Measurements from ENCODE around the gene COMMD7. TPM values are rescaled to one million over a fixed set of nuclear protein-coding genes. Genes with fewer than 3 reads are reported as not detected.

Gene COMMD7
- total and polyA plus RNA-seq, 2 of the 4 experiments (the other 2 are of a cell fraction), result 51.8 to 67.5 TPM

DNA sequence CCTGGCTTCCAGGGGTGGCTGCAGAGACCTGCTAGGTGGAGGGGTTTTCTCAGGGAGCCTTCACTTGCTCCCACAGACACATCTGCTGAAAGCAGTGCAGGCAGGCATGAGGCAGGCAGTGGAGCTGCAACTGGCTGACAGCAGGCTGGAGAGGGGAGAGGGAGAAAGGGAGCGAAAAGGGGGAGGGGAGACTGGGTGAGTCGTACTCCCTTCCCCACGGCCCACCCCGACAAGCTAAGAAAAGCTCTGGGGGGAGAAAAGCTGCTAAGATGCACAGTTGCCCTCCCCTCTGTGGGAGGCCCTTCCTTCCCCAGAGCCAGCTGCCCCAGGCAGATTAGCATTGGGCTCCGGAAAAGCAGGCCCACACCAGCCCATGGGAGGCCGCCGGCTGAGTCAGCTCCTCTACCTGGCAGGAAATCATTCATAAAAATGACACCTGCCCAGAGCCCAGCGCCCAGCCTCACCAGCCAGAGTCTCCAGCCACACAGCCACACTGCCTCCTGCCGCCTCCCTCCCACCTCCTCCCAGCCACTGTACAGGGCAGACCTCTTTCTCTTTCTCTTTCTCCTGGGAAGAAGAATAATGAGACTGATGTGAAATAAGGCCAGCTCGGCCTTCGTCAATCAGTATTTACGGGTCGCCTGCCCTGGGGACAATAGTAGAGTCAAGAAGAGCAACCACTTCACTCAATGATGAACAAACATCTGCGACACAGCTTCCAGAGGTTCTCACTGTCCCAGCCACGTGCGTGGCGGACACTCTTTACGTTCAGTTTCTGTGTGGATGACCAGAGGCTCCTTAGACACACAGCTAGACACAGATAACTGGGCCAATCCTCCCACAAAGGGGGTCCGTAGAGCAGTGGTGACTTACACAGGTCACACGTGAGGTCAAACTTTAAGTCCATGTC, 61.8 kb downstream of the COMMD7 start:
- H2BK120ac ChIP-seq (ENCODE audit: low read depth, low read length), result no peak overlapping the region
- 87% methylated on average over 6 of the region's 20 CpGs; no CpG with 5 or more reads in 1 of the 2 experiments for WGBS, 2 experiments (ENCODE audit: extremely low coverage in 2 of 2, insufficient read length in 1 of 2)
- no peak overlapping the region for H4K91ac ChIP-seq (ENCODE audit: insufficient read depth, low read depth, low read length)
- H3K14ac ChIP-seq (replicated peaks; ENCODE audit: low read depth, low read length), result no peak overlapping the region
- H2AK9ac ChIP-seq (replicated peaks; ENCODE audit: low read depth, low read length, poor library complexity), result peak overlapping the region; percentile 30
- H2BK5ac ChIP-seq (ENCODE audit: low read depth, low read length, poor library complexity, severe bottlenecking), result no peak overlapping the region
- in situ Hi-C loops (cut with MboI; ENCODE audit: low sequenced_read_pairs) (no loop called here), dilution Hi-C loops (cut with HindIII; ENCODE audit: low sequenced_read_pairs, unreplicated experiment) (no loop called here), intact Hi-C loops (cut with micrococcal nuclease) (loop anchor here (10.0 kb wide), 1 partner anchor 57 kb away; no protein-coding TSS in a partner anchor)
- no peaks in the 10 kb centered on the region for H3K9me1 ChIP-seq (ENCODE audit: insufficient read depth, low read length)
- H3K18ac ChIP-seq (ENCODE audit: low read depth, low read length), result no peak overlapping the region
- no peak overlapping the region for H2AK5ac ChIP-seq (ENCODE audit: low read depth, low read length)
- H3K36me3 ChIP-seq (ENCODE audit: control insufficient read depth, insufficient read depth, low read length), result no peaks in the 10 kb centered on the region
- H4K8ac ChIP-seq (ENCODE audit: low read depth in 2 of 2, low read length in 2 of 2), result no peak overlapping the region
- H3K4me1 ChIP-seq (ENCODE audit: control insufficient read depth, insufficient read depth, low read length), result peaks cover 7% of the 10 kb centered on the region
- H3K4me2 ChIP-seq (ENCODE audit: low read depth, low read length), result no peak overlapping the region; the same call in 1 of the 2 replicates
- ChIA-PET POLR2A (ENCODE audit: unreplicated experiment) (no interaction called here), CTCF (interaction anchor here (0.6 kb wide), 1 partner anchor 61 kb away, joined by 3 read pairs; no protein-coding TSS in a partner anchor)
- DNase-seq (peak; percentile 17), ATAC-seq (ENCODE audit: low read depth) (peak; percentile 55; the same call in 1 of the 2 replicates)
- H3K9ac ChIP-seq (ENCODE audit: low read depth, low read length), result no peak overlapping the region
- no peaks in the 10 kb centered on the region for H3K79me1 ChIP-seq (ENCODE audit: low read depth in 1 of 2, low read length in 2 of 2)
- H2BK15ac ChIP-seq (ENCODE audit: low read depth, low read length), result no peak overlapping the region
- TF ChIP-seq, protein P1, sequence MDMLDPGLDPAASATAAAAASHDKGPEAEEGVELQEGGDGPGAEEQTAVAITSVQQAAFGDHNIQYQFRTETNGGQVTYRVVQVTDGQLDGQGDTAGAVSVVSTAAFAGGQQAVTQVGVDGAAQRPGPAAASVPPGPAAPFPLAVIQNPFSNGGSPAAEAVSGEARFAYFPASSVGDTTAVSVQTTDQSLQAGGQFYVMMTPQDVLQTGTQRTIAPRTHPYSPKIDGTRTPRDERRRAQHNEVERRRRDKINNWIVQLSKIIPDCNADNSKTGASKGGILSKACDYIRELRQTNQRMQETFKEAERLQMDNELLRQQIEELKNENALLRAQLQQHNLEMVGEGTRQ (IDR thresholded peaks at IDR 0.05; ENCODE audit: low read depth, low read length), result no peak
- TF ChIP-seq CHD1 (IDR thresholded peaks at IDR 0.05; ENCODE audit: low read depth, low read length), result no peak
- TF ChIP-seq, protein P2, sequence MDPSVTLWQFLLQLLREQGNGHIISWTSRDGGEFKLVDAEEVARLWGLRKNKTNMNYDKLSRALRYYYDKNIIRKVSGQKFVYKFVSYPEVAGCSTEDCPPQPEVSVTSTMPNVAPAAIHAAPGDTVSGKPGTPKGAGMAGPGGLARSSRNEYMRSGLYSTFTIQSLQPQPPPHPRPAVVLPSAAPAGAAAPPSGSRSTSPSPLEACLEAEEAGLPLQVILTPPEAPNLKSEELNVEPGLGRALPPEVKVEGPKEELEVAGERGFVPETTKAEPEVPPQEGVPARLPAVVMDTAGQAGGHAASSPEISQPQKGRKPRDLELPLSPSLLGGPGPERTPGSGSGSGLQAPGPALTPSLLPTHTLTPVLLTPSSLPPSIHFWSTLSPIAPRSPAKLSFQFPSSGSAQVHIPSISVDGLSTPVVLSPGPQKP (IDR thresholded peaks at IDR 0.05; ENCODE audit: borderline replicate concordance, low read depth, low read length), result no peak
- TF ChIP-seq RFX5 (IDR thresholded peaks at IDR 0.05; ENCODE audit: low read depth, low read length), result no peak
- no peak for TF ChIP-seq MAFK (IDR thresholded peaks at IDR 0.05; ENCODE audit: low read depth, low read length)
- no peak for TF ChIP-seq POLR2A (IDR thresholded peaks at IDR 0.05; ENCODE audit: low read depth, low read length)
- H3K23ac ChIP-seq (ENCODE audit: low read depth, low read length), result no peak overlapping the region
- H3K27ac ChIP-seq (ENCODE audit: insufficient read depth, low read length), result no peak overlapping the region
- no peaks in the 10 kb centered on the region; the same call in 1 of the 2 replicates for H4K20me1 ChIP-seq (ENCODE audit: insufficient read depth, low read length)
- no peak overlapping the region for H3K4me3 ChIP-seq (ENCODE audit: insufficient read depth, low read depth, low read length)
- no peaks in the 10 kb centered on the region for H3K27me3 ChIP-seq (ENCODE audit: control insufficient read depth, insufficient read depth, low read length)
- H3K4ac ChIP-seq (ENCODE audit: low read depth, low read length), result no peak overlapping the region; the same call in 1 of the 2 replicates
- no TSS peak for BruUV-seq (replicated peaks)
- peak overlapping the region; percentile 52 for H2AFZ ChIP-seq (replicated peaks; ENCODE audit: low read length, poor library complexity)
- H3K56ac ChIP-seq (ENCODE audit: extremely low read depth, insufficient read depth, low read length), result no peak overlapping the region
- no peaks in the 10 kb centered on the region for H3K9me3 ChIP-seq (ENCODE audit: control insufficient read depth, insufficient read depth, low read length)
- H4K5ac ChIP-seq (ENCODE audit: low read depth, low read length), result no peak overlapping the region
- H2BK20ac ChIP-seq (ENCODE audit: low read depth, low read length), result no peak overlapping the region

Measured in IMR-90 (cell line).